ENCODE results near the gene CRYAB.

DNA sequence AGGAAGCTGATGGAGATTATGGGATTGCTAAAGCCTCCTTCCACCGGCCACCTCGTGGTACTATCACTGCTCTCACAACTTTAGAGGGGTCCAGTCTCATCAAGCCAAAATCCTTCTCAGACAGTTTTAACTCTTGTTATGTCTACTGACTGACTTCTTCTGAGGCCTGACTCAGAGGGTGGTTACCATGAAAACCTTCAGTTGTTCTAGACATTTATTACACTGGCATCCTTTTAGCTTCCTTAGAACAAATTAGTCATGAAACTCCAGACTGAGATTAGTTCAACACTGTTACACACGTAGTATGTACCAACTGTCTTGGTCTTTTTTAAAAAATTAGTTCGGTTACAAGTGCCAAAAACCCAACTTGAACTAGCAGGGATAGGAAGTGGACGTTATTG, 33.1 kb upstream of the CRYAB start:
- TF ChIP-seq, protein P1, sequence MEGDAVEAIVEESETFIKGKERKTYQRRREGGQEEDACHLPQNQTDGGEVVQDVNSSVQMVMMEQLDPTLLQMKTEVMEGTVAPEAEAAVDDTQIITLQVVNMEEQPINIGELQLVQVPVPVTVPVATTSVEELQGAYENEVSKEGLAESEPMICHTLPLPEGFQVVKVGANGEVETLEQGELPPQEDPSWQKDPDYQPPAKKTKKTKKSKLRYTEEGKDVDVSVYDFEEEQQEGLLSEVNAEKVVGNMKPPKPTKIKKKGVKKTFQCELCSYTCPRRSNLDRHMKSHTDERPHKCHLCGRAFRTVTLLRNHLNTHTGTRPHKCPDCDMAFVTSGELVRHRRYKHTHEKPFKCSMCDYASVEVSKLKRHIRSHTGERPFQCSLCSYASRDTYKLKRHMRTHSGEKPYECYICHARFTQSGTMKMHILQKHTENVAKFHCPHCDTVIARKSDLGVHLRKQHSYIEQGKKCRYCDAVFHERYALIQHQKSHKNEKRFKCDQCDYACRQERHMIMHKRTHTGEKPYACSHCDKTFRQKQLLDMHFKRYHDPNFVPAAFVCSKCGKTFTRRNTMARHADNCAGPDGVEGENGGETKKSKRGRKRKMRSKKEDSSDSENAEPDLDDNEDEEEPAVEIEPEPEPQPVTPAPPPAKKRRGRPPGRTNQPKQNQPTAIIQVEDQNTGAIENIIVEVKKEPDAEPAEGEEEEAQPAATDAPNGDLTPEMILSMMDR (IDR thresholded peaks at IDR 0.05; ENCODE audit: poor library complexity): no peak
- TF ChIP-seq EZH2phosphoT487 (IDR thresholded peaks at IDR 0.05; ENCODE audit: low read depth, severe bottlenecking, unreplicated experiment): no peak
- no peak for TF ChIP-seq EZH2 (IDR thresholded peaks at IDR 0.05; ENCODE audit: borderline replicate concordance)
